ENCODE measurements around the gene SMARCA4. TPM values are rescaled to one million over a fixed set of nuclear protein-coding genes. Genes with fewer than 3 reads are reported as not detected.

SMARCA4 gene
- total RNA-seq, 4 donors from 2014 or later, result 42.4 to 89.9 (median 57.8) TPM

DNA sequence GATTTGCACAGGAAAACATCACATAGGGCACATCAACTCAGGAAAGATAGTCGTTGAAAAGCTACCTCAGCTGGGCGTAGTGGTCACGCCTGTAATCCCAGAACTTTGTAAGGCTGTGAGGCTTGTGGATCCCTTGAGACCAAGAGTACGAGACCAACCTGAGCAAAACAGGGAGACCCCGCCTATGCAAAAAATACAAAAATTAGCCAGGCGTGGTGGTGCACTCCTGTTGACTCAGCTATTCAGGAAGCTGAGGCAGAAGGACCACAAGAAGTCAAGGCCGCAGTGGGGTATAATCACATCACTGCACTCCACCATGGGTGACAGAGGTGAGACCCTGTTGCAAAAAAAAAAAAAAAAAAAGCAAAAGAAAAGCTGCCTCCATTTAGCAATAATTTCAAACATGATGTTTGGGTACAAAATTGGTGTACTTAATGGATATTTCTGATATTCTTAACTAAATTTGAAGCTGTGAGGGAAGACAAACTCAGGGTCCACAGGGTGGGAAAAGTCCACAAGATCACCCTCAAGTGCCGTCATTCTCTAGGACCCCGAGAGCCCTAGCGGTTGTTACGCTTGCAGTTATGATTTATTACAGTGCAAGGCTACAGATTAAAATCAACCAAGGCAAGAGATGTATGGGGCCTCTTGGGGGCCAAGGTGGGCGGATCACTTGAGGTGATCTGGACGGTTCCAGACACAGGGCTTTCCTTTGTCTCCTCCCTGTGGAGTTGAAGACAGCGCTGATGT, 86.0 kb downstream of the SMARCA4 start:
- TF ChIP-seq, protein P1, sequence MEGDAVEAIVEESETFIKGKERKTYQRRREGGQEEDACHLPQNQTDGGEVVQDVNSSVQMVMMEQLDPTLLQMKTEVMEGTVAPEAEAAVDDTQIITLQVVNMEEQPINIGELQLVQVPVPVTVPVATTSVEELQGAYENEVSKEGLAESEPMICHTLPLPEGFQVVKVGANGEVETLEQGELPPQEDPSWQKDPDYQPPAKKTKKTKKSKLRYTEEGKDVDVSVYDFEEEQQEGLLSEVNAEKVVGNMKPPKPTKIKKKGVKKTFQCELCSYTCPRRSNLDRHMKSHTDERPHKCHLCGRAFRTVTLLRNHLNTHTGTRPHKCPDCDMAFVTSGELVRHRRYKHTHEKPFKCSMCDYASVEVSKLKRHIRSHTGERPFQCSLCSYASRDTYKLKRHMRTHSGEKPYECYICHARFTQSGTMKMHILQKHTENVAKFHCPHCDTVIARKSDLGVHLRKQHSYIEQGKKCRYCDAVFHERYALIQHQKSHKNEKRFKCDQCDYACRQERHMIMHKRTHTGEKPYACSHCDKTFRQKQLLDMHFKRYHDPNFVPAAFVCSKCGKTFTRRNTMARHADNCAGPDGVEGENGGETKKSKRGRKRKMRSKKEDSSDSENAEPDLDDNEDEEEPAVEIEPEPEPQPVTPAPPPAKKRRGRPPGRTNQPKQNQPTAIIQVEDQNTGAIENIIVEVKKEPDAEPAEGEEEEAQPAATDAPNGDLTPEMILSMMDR (IDR thresholded peaks at IDR 0.05), result no peak
- no peak for ATAC-seq (ENCODE audit: low FRiP score)

GRCh38 chr19:11047866-11048265, 87.0 kb downstream of the SMARCA4 start:
- no peak for ATAC-seq (ENCODE audit: low FRiP score)
- TF ChIP-seq, protein P1 (IDR thresholded peaks at IDR 0.05), result no peak
- no peak for DNase-seq (ENCODE audit: low spot score)

More for the DNA sequence above, 86.0 kb downstream of the SMARCA4 start:
- DNase-seq (ENCODE audit: low spot score), result no peak

GRCh38 chr19:11050323-11051114, 89.7 kb downstream of the SMARCA4 start:
- TF ChIP-seq, protein P1 (IDR thresholded peaks at IDR 0.05), result no peak
- DNase-seq (ENCODE audit: low spot score), result no peak
- ATAC-seq (ENCODE audit: low FRiP score), result no peak

- DNase-seq (ENCODE audit: low spot score) (no peak), ATAC-seq (ENCODE audit: low FRiP score) (no peak)
- TF ChIP-seq, protein P1 (IDR thresholded peaks at IDR 0.05), result no peak
These were observed 93.0 kb downstream of the SMARCA4 start for GRCh38 chr19:11053817-11054195.

DNA sequence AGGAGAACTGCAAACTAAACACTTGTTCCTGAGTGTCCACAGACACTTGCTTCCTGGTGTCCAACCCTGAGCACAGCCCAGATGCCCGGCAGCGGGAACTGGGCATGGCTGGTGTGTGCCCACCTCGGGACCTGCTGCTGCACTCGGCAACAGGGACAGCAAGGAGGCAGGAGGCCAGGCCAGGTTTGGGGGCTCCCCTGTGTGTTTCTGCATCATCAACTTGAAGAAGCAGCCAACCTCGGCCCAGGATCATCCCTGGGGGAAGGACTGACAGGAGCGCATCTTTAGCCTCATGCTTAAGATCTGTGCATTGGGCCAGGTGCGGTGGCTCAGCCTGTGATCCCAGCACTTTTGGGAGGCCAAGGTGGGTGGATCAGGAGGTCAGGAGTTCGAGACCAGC, 93.4 kb downstream of the SMARCA4 start:
- ATAC-seq (ENCODE audit: low FRiP score) (no peak), DNase-seq (ENCODE audit: low spot score) (no peak)
- TF ChIP-seq, protein P1 (IDR thresholded peaks at IDR 0.05), result no peak

GRCh38 chr19:11054628-11055027, 93.8 kb downstream of the SMARCA4 start:
- ATAC-seq (ENCODE audit: low FRiP score) (no peak), DNase-seq (ENCODE audit: low spot score) (no peak)
- TF ChIP-seq, protein P1 (IDR thresholded peaks at IDR 0.05), result no peak

All from omental fat pad (tissue), 4 donors.